Progenitor cell of endocrine pancreas (in vitro differentiated cells): ENCODE results near the gene BCL2L11. TPM values are rescaled to one million over a fixed set of nuclear protein-coding genes. Genes with fewer than 3 reads are reported as not detected.

Experiments used
- DNase-seq: peaks from one replicate; pipeline ENCODE4 v3.0.0; 2021; ENCODE audit warnings: low spot score; ENCODE audit not compliant: unreplicated experiment
- H3K27ac Mint-ChIP-seq: 2 replicates; pipeline ENCODE4 v1.8.0; 2021; ENCODE audit warnings: mild to moderate bottlenecking, moderate library complexity, mixed read lengths
- H3K27me3 Mint-ChIP-seq: 2 replicates; pipeline ENCODE4 v1.8.0; 2021; ENCODE audit warnings: mixed read lengths
- H3K36me3 Mint-ChIP-seq: 2 replicates; pipeline ENCODE4 v1.8.0; 2022; ENCODE audit warnings: mixed read lengths; ENCODE audit not compliant: insufficient read depth
- H3K4me1 Mint-ChIP-seq: 2 replicates; pipeline ENCODE4 v1.8.0; 2021; ENCODE audit warnings: low read depth, mixed read lengths
- H3K4me3 Mint-ChIP-seq: 2 replicates; pipeline ENCODE4 v1.8.0; 2021; ENCODE audit warnings: low read depth, mild to moderate bottlenecking, moderate library complexity, mixed read lengths
- H3K9me3 Mint-ChIP-seq: 2 replicates; pipeline ENCODE4 v1.8.0; 2021; ENCODE audit warnings: low read depth, mixed read lengths
- CTCF ChIP-seq: fragments of 200-600 bp; sonication (generic); IDR thresholded peaks from one replicate; pipeline ENCODE4 v1.5.0; 2021; ENCODE audit warnings: antibody characterized with exemption, mild to moderate bottlenecking; ENCODE audit not compliant: unreplicated experiment
- total RNA-seq: library from RNA; stranded (reverse); gene quantifications from 2 replicates; pipeline ENCODE4 v1.2.1, GENCODE V29; 2021

BCL2L11 gene
- total RNA-seq, 1 donor from 2014 or later = 27.7 TPM

GRCh38 chr2:111157071-111157661 lies 36.5 kb downstream of the BCL2L11 start:
- Mint-ChIP-seq H3K27ac (no peak overlapping the region), H3K9me3 (no peaks in the 10 kb centered on the region), H3K4me3 (no peak overlapping the region), H3K4me1 (peaks cover 47% of the 10 kb centered on the region), H3K36me3 (peaks cover 30% of the 10 kb centered on the region), H3K27me3 (no peaks in the 10 kb centered on the region)
- TF ChIP-seq CTCF = no peak
- no peak for DNase-seq

DNA sequence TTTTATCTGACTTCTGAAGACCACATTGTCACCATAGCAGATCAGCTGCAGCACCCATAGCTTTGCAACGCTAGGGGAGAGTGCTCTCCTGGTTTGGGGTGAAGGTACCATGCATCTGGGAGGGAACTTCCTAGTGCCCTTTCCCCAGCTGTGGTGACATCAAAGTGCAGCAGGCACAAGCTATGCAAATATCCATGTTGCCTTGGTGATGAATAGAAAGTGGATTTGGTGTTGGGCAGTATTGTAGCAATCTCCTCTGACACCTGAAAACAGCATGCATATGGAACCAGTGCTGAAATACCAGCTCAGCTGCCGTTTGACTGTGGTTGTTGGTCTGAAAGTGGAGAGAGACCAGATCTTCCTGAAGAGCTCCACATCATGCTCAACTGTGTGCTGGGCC lies 37.1 kb downstream of the BCL2L11 start:
- no peak for DNase-seq
- Mint-ChIP-seq H3K9me3 (no peaks in the 10 kb centered on the region), H3K36me3 (peaks cover 30% of the 10 kb centered on the region), H3K4me1 (peaks cover 54% of the 10 kb centered on the region), H3K4me3 (no peak overlapping the region), H3K27me3 (no peaks in the 10 kb centered on the region), H3K27ac (no peak overlapping the region)
- TF ChIP-seq CTCF = no peak

GRCh38 chr2:111159641-111160040 lies 38.9 kb downstream of the BCL2L11 start:
- TF ChIP-seq CTCF = no peak
- Mint-ChIP-seq H3K27me3 (no peaks in the 10 kb centered on the region), H3K4me3 (no peak overlapping the region), H3K9me3 (no peaks in the 10 kb centered on the region), H3K4me1 (peaks cover 62% of the 10 kb centered on the region), H3K27ac (no peak overlapping the region), H3K36me3 (peaks cover 26% of the 10 kb centered on the region)
- DNase-seq = no peak

DNA sequence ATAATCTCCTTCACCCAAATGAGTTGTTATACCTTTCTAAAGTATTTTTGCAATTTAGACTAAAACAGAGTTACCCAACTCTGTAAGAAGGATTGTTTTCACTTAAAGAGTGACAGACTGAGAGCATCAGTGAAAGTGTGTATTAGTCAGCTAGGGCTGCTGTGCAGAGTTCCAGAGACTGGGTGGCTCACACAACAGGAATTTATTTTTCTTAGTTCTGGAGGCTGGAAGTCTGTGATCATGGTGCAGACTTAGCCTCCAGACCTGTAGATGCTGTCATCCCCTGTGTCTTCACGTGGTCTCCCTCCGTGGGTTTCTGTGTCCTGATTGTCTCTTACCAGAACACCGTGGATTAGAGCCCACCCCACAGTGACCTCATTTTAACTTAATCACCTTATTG lies 40.0 kb downstream of the BCL2L11 start:
- H3K4me1 Mint-ChIP-seq = peaks cover 51% of the 10 kb centered on the region
- no peak overlapping the region for H3K4me3 Mint-ChIP-seq
- no peak for TF ChIP-seq CTCF
- H3K27ac Mint-ChIP-seq = no peak overlapping the region
- H3K27me3 Mint-ChIP-seq = no peaks in the 10 kb centered on the region
- no peak for DNase-seq
- no peaks in the 10 kb centered on the region for H3K9me3 Mint-ChIP-seq
- peaks cover 25% of the 10 kb centered on the region for H3K36me3 Mint-ChIP-seq

- H3K9me3 Mint-ChIP-seq = no peaks in the 10 kb centered on the region
- TF ChIP-seq CTCF = no peak
- no peak for DNase-seq
- H3K27me3 Mint-ChIP-seq = no peaks in the 10 kb centered on the region
- H3K36me3 Mint-ChIP-seq = peaks cover 19% of the 10 kb centered on the region
- H3K27ac Mint-ChIP-seq = no peak overlapping the region
- H3K4me3 Mint-ChIP-seq = no peak overlapping the region
- peaks cover 40% of the 10 kb centered on the region for H3K4me1 Mint-ChIP-seq
These were observed 41.3 kb downstream of the BCL2L11 start for GRCh38 chr2:111161971-111162370.
